ENCODE measurements around the gene SEC24B. TPM values are rescaled to one million over a fixed set of nuclear protein-coding genes. Genes with fewer than 3 reads are reported as not detected.

SEC24B gene
- total RNA-seq, 1 donor from 2014 or later = 49.6 TPM

DNA sequence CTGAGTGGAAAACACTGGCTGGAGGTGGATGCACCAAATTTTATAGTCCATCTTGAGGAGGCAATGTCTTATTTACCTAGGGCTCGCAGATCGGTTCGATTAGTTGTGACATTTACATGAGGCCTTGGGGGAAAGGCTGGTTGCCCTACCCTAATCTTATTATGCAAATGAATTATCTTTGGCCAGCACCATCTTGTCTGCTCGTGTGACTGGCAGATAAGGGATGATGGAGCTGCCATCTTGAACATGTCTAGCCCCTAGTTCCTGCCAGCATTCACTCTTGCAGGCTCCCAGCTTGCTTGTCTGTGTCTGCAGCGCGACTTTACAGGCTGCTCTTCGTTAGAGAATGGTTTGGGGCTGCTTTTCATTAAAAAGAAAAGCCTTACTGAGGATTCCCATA is 61.9 kb downstream of the SEC24B start:
- DNase-seq (ENCODE audit: low spot score) = no peak
- no peaks in the 10 kb centered on the region for H3K4me1 Mint-ChIP-seq (ENCODE audit: unreplicated experiment)
- H3K27me3 Mint-ChIP-seq (ENCODE audit: unreplicated experiment) = no peaks in the 10 kb centered on the region
- H3K4me3 Mint-ChIP-seq (ENCODE audit: unreplicated experiment) = no peak overlapping the region
- H3K36me3 Mint-ChIP-seq (ENCODE audit: low read depth, unreplicated experiment) = peaks cover 28% of the 10 kb centered on the region
- TF ChIP-seq, protein P1, sequence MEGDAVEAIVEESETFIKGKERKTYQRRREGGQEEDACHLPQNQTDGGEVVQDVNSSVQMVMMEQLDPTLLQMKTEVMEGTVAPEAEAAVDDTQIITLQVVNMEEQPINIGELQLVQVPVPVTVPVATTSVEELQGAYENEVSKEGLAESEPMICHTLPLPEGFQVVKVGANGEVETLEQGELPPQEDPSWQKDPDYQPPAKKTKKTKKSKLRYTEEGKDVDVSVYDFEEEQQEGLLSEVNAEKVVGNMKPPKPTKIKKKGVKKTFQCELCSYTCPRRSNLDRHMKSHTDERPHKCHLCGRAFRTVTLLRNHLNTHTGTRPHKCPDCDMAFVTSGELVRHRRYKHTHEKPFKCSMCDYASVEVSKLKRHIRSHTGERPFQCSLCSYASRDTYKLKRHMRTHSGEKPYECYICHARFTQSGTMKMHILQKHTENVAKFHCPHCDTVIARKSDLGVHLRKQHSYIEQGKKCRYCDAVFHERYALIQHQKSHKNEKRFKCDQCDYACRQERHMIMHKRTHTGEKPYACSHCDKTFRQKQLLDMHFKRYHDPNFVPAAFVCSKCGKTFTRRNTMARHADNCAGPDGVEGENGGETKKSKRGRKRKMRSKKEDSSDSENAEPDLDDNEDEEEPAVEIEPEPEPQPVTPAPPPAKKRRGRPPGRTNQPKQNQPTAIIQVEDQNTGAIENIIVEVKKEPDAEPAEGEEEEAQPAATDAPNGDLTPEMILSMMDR (IDR thresholded peaks at IDR 0.05; ENCODE audit: unreplicated experiment) = no peak
- H3K27ac Mint-ChIP-seq (ENCODE audit: unreplicated experiment) = no peak overlapping the region
- no peaks in the 10 kb centered on the region for H3K9me3 Mint-ChIP-seq (ENCODE audit: unreplicated experiment)

GRCh38 chr4:109496875-109497274 is 63.3 kb downstream of the SEC24B start:
- Mint-ChIP-seq H3K27ac (ENCODE audit: unreplicated experiment) (no peak overlapping the region), H3K4me1 (ENCODE audit: unreplicated experiment) (no peaks in the 10 kb centered on the region), H3K4me3 (ENCODE audit: unreplicated experiment) (no peak overlapping the region), H3K36me3 (ENCODE audit: low read depth, unreplicated experiment) (peaks cover 22% of the 10 kb centered on the region), H3K9me3 (ENCODE audit: unreplicated experiment) (no peaks in the 10 kb centered on the region), H3K27me3 (ENCODE audit: unreplicated experiment) (no peaks in the 10 kb centered on the region)
- TF ChIP-seq, protein P1 (IDR thresholded peaks at IDR 0.05; ENCODE audit: unreplicated experiment) = no peak
- DNase-seq (ENCODE audit: low spot score) = no peak

- Mint-ChIP-seq H3K9me3 (ENCODE audit: unreplicated experiment) (no peaks in the 10 kb centered on the region), H3K4me3 (ENCODE audit: unreplicated experiment) (no peak overlapping the region), H3K4me1 (ENCODE audit: unreplicated experiment) (no peaks in the 10 kb centered on the region), H3K27ac (ENCODE audit: unreplicated experiment) (no peak overlapping the region), H3K27me3 (ENCODE audit: unreplicated experiment) (no peaks in the 10 kb centered on the region), H3K36me3 (ENCODE audit: low read depth, unreplicated experiment) (peaks cover 17% of the 10 kb centered on the region)
- no peak for DNase-seq (ENCODE audit: low spot score)
- TF ChIP-seq, protein P1 (IDR thresholded peaks at IDR 0.05; ENCODE audit: unreplicated experiment) = no peak
These were observed 63.9 kb downstream of the SEC24B start for GRCh38 chr4:109497511-109497910.

DNA sequence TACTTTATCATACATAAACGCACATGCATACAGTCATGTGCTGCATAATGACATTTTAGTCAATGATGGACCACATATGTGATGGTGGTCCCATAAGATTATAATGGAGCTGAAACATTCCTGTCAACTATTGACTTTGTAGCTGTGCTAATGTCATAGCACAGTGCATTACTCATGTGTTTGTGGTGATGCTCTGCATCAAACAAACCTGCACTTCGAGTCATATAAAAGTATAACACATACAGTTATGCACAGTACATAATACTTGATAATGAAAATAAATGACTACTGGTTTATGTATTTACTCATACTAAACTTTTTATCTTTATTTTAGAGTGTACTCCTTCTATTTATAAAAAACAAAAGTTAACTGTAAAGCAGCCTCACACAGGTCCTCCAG is 65.9 kb downstream of the SEC24B start:
- H3K4me3 Mint-ChIP-seq (ENCODE audit: unreplicated experiment) = no peak overlapping the region
- H3K36me3 Mint-ChIP-seq (ENCODE audit: low read depth, unreplicated experiment) = peaks cover 20% of the 10 kb centered on the region
- H3K9me3 Mint-ChIP-seq (ENCODE audit: unreplicated experiment) = no peaks in the 10 kb centered on the region
- H3K4me1 Mint-ChIP-seq (ENCODE audit: unreplicated experiment) = no peaks in the 10 kb centered on the region
- no peaks in the 10 kb centered on the region for H3K27me3 Mint-ChIP-seq (ENCODE audit: unreplicated experiment)
- TF ChIP-seq, protein P1 (IDR thresholded peaks at IDR 0.05; ENCODE audit: unreplicated experiment) = no peak
- H3K27ac Mint-ChIP-seq (ENCODE audit: unreplicated experiment) = no peak overlapping the region
- no peak for DNase-seq (ENCODE audit: low spot score)

- TF ChIP-seq, protein P1 (IDR thresholded peaks at IDR 0.05; ENCODE audit: unreplicated experiment) = no peak
- no peaks in the 10 kb centered on the region for H3K4me1 Mint-ChIP-seq (ENCODE audit: unreplicated experiment)
- no peak overlapping the region for H3K4me3 Mint-ChIP-seq (ENCODE audit: unreplicated experiment)
- H3K9me3 Mint-ChIP-seq (ENCODE audit: unreplicated experiment) = no peaks in the 10 kb centered on the region
- H3K27ac Mint-ChIP-seq (ENCODE audit: unreplicated experiment) = no peak overlapping the region
- H3K27me3 Mint-ChIP-seq (ENCODE audit: unreplicated experiment) = peaks cover 3% of the 10 kb centered on the region
- no peak for DNase-seq (ENCODE audit: low spot score)
- peaks cover 21% of the 10 kb centered on the region for H3K36me3 Mint-ChIP-seq (ENCODE audit: low read depth, unreplicated experiment)
These were observed 73.3 kb downstream of the SEC24B start for GRCh38 chr4:109506890-109507289.
